Measurements from ENCODE around the gene SAMD4A. TPM values are rescaled to one million over a fixed set of nuclear protein-coding genes. Genes with fewer than 3 reads are reported as not detected.

Gene SAMD4A
- total RNA-seq, 2 experiments from 2014 or later = 0.06 to 1.0 TPM

DNA sequence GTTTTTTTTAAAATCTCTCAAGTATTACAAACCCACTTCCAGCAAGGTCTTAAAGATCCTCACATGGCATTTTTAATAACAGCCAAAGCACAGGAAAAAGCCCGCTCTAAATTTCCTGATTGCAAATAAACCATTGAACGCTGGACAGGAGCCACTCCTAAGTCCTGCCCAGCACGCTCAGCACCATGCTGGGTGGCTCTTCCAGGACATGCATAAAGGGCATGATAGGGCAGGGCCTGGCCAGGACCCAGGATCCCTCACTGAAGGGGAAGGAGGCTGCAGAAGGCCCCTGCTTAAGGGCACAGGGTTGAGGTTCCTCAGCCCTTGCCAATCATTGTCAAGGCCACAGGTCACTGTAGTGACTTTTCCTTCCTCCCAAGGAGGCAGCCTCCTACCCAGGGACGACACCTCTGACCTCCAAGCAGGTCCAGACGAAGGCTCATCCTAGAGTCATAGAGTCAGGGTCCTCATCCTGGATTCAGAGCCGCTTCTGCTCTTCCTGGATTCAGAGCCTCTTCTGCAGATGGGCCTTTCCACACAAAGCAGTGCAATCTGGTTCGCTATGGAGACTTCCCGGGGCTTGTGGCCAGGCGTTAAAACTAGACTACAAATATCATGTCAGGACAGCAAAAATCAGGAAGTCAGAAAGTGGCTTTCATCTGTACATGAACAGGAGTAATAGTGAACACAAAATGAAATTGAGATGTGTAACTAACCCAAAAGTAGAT, 211.9 kb downstream of the SAMD4A start:
- no peaks in the 10 kb centered on the region for H3K36me3 ChIP-seq (ENCODE audit: insufficient read depth, low read length)
- H2AFZ ChIP-seq (ENCODE audit: low read length) = no peak overlapping the region
- peaks cover 8% of the 10 kb centered on the region; the same call in 1 of the 2 replicates for H4K20me1 ChIP-seq (ENCODE audit: insufficient read depth, low read length)
- H3K4me3 ChIP-seq (ENCODE audit: low read depth, low read length, poor library complexity, severe bottlenecking) = no peak overlapping the region
- intact Hi-C loops (cut with micrococcal nuclease; ENCODE audit: unreplicated experiment) = loop anchor here (10.0 kb wide), 1 partner anchor 414 kb away; no protein-coding TSS in a partner anchor
- no peak overlapping the region for H3K27ac ChIP-seq (ENCODE audit: low read depth, low read length, poor library complexity, severe bottlenecking)
- no peak for DNase-seq (ENCODE audit: low spot score)
- H3K79me2 ChIP-seq (ENCODE audit: insufficient read depth, low read depth, low read length) = no peaks in the 10 kb centered on the region
- H3K4me2 ChIP-seq (ENCODE audit: low read length) = no peak overlapping the region
- peaks cover 21% of the 10 kb centered on the region for H3K4me1 ChIP-seq (ENCODE audit: insufficient read depth, low read length, poor library complexity, severe bottlenecking)
- BruUV-seq (replicated peaks) = no TSS peak
- no peaks in the 10 kb centered on the region for H3K9me3 ChIP-seq (ENCODE audit: low read length)
- CTCF ChIA-PET (ENCODE audit: unreplicated experiment) = no interaction called here
- H3K9me2 ChIP-seq (ENCODE audit: insufficient read depth, low read length) = no peaks in the 10 kb centered on the region
- POLR2A ChIA-PET = no interaction called here
- TF ChIP-seq, protein P1, sequence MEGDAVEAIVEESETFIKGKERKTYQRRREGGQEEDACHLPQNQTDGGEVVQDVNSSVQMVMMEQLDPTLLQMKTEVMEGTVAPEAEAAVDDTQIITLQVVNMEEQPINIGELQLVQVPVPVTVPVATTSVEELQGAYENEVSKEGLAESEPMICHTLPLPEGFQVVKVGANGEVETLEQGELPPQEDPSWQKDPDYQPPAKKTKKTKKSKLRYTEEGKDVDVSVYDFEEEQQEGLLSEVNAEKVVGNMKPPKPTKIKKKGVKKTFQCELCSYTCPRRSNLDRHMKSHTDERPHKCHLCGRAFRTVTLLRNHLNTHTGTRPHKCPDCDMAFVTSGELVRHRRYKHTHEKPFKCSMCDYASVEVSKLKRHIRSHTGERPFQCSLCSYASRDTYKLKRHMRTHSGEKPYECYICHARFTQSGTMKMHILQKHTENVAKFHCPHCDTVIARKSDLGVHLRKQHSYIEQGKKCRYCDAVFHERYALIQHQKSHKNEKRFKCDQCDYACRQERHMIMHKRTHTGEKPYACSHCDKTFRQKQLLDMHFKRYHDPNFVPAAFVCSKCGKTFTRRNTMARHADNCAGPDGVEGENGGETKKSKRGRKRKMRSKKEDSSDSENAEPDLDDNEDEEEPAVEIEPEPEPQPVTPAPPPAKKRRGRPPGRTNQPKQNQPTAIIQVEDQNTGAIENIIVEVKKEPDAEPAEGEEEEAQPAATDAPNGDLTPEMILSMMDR (conservative IDR thresholded peaks at IDR 0.05; ENCODE audit: low read length) = no peak
- TF ChIP-seq EZH2phosphoT487 (IDR thresholded peaks at IDR 0.05; ENCODE audit: borderline replicate concordance, low read depth, low read length) = no peak

DNA sequence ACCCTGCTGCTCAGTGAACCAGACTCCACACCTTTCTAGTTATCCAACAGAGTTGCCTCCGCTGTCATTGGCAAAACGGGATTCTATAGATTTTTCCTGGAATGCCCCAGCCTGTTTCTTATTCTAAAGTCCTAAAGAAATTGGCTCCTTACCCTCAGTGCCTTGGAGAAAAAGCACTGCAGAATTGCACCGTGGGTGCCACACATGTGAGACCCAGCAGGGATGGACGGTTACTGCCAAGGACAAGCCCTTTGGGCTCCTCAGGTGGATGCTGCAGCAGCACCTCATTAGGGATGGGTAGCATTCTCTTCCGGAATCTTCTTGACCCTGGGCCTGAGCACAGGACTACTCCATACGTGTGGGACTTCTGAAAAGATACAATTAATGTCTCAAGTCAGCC, 214.2 kb downstream of the SAMD4A start:
- H3K4me2 ChIP-seq (ENCODE audit: low read length) = no peak overlapping the region
- H3K4me1 ChIP-seq (ENCODE audit: insufficient read depth, low read length, poor library complexity, severe bottlenecking) = peaks cover 23% of the 10 kb centered on the region
- H3K36me3 ChIP-seq (ENCODE audit: insufficient read depth, low read length) = no peaks in the 10 kb centered on the region
- no TSS peak for BruUV-seq (replicated peaks)
- POLR2A ChIA-PET = no interaction called here
- no peak overlapping the region for H3K27ac ChIP-seq (ENCODE audit: low read depth, low read length, poor library complexity, severe bottlenecking)
- CTCF ChIA-PET (ENCODE audit: unreplicated experiment) = no interaction called here
- DNase-seq (ENCODE audit: low spot score) = no peak
- no peak overlapping the region for H3K4me3 ChIP-seq (ENCODE audit: low read depth, low read length, poor library complexity, severe bottlenecking)
- no peaks in the 10 kb centered on the region for H3K9me3 ChIP-seq (ENCODE audit: low read length)
- TF ChIP-seq, protein P1 (conservative IDR thresholded peaks at IDR 0.05; ENCODE audit: low read length) = no peak
- TF ChIP-seq EZH2phosphoT487 (IDR thresholded peaks at IDR 0.05; ENCODE audit: borderline replicate concordance, low read depth, low read length) = no peak
- peaks cover 5% of the 10 kb centered on the region; the same call in 1 of the 2 replicates for H4K20me1 ChIP-seq (ENCODE audit: insufficient read depth, low read length)
- H3K79me2 ChIP-seq (ENCODE audit: insufficient read depth, low read depth, low read length) = no peaks in the 10 kb centered on the region
- intact Hi-C loops (cut with micrococcal nuclease; ENCODE audit: unreplicated experiment) = no loop called here
- H2AFZ ChIP-seq (ENCODE audit: low read length) = no peak overlapping the region
- no peaks in the 10 kb centered on the region for H3K9me2 ChIP-seq (ENCODE audit: insufficient read depth, low read length)
